NT2/D1 (cell line): ENCODE data around the gene RSBN1L.

Experiments
- SUZ12 ChIP-seq: IDR thresholded peaks from 2 replicates; pipeline ENCODE4 v1.6.1; 2011; ENCODE audit not compliant: insufficient read length, insufficient read depth; ENCODE audit errors: extremely low read depth
- YY1 ChIP-seq: IDR thresholded peaks from 2 replicates; pipeline ENCODE4 v1.6.1; 2011; ENCODE audit not compliant: insufficient read length, insufficient read depth
- ZNF274 ChIP-seq: IDR thresholded peaks from 2 replicates; pipeline ENCODE4 v1.6.1; 2011; ENCODE audit warnings: mild to moderate bottlenecking, low read depth, low read length

GRCh38 chr7:77690289-77690688, 6.0 kb upstream of the RSBN1L start:
- TF ChIP-seq YY1 (no peak), SUZ12 (no peak), ZNF274 (no peak)
